AG09309 (cell line): Measurements from ENCODE around the gene YEATS2.
A peak's percentile ranks its signal among the peaks of the same experiment; 100 is the strongest.

Experiments used
- DNase-seq: peaks from one replicate; pipeline ENCODE4 v3.0.0-alpha.2; 2010; ENCODE audit warnings: low read depth
- H3K4me3 ChIP-seq: 2 replicates; pipeline ENCODE4 v1.5.1; 2011; ENCODE audit warnings: mild to moderate bottlenecking, low read depth, low read length, moderate library complexity; ENCODE audit not compliant: control insufficient read depth
- CTCF ChIP-seq: IDR thresholded peaks from 2 replicates; pipeline ENCODE4 v1.5.1; 2011; ENCODE audit warnings: mild to moderate bottlenecking, low read depth, low read length, inconsistent platforms; ENCODE audit not compliant: insufficient read depth, control insufficient read depth; ENCODE audit errors: missing control alignments

The YEATS2 gene

DNA sequence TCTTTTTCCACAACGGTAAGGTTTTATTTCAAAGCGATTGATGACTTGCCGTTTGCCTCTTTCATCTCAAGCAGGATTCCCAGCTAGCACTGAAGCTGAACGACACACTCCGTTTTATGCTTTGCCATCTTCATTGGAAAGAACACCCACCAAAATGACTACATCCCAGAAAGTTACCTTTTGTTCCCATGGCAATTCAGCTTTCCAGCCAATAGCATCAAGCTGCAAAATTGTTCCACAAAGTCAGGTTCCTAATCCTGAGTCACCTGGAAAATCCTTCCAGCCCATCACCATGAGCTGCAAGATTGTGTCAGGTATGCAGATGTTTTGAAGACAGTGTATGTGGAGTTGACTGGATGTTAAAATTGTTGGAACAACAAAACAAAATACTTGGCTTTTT lies 56.5 kb downstream of the YEATS2 start:
- no peak overlapping the region for H3K4me3 ChIP-seq
- TF ChIP-seq CTCF = no peak
- no peak for DNase-seq

- no peak for DNase-seq
- no peak for TF ChIP-seq CTCF
- H3K4me3 ChIP-seq = no peak overlapping the region
Measured at GRCh38 chr3:183762304-183762703, 64.7 kb downstream of the YEATS2 start.

GRCh38 chr3:183764847-183765731 lies 67.5 kb downstream of the YEATS2 start:
- H3K4me3 ChIP-seq = no peak overlapping the region
- no peak for TF ChIP-seq CTCF
- no peak for DNase-seq

GRCh38 chr3:183766107-183766506 lies 68.5 kb downstream of the YEATS2 start:
- no peak overlapping the region for H3K4me3 ChIP-seq
- DNase-seq = no peak
- TF ChIP-seq CTCF = no peak

DNA sequence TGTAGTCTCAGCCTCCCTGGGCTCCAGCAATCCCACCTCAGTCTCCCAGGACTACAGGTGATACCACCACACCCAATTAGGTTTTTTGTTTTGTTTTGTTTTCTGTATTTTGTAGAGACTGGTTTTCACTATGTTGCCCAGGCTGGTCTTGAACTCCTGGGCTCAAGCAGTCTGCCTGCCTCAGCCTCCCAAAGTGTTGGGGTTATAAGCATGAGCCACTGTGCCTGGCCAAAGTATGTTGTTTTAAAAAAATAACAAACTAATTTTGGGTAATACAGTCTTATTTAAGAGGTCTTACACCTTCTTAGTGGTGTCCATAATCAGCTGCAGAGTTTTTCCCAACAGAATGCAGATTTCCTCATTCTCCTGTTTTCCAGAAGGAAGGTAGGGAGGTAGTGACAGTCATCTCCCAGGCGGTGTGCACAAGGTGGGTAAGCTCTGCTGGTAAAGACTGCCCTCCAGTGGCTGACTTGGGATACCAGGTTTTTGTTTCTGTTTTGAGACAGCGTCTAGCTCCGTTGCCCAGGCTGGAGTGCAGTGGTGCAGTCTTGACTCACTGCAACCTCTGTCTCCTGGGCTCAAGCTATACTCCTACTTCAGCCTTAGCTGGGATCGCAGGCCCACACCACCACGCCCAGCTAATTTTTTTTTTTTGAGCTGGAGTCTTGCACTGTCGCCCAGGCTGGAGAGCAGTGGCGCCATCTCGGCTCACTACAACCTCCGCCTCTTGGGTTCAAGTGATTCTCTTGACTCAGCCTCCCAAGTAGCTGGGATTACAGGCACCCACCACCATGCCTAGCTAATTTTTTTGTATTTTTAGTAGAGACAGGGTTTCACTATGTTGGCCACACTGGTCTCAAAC lies 69.4 kb downstream of the YEATS2 start:
- no peak overlapping the region for H3K4me3 ChIP-seq
- peak; percentile 88 for TF ChIP-seq CTCF
- DNase-seq = no peak

DNA sequence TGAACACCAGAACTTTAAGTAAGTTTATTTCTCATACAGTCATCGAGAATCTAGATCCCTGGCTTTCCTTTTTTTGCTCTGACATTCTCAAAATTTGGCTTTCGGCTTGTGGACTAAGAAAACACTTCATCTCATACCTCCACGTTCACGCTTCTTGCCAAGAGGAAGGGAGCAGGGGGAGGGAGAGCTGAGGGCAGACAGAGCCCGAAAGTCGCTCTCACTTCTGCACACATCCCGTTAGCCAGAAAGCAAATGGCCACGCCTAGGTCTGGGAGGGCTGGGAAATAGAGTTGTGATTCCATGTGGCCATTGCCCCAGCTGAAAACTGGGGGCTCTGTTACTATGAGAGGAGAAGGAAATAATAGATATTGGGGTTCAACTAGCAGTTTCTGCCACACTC lies 70.5 kb downstream of the YEATS2 start:
- no peak for TF ChIP-seq CTCF
- H3K4me3 ChIP-seq = no peak overlapping the region
- no peak for DNase-seq
